Tibial nerve (tissue), 4 donors: ENCODE data around the gene NEDD4. TPM values are rescaled to one million over a fixed set of nuclear protein-coding genes. Genes with fewer than 3 reads are reported as not detected.

ENCODE experiments used
- DNase-seq, 2 donors: peaks; one replicate each; pipeline ENCODE4 v3.0.0-alpha.2; 2019; ENCODE audit warnings: low spot score in 2 of 2
- H3K27ac ChIP-seq, 4 donors: fragments of 200-600 bp; sonication (generic) in 3 of 4; one replicate each; pipeline ENCODE4 v1.5.1; 2017 to 2019; ENCODE audit warnings: mild to moderate bottlenecking in 1 of 4
- H3K27me3 ChIP-seq, 2 donors: fragments of 200-600 bp; sonication (generic) in 1 of 2; one replicate each; pipeline versions ENCODE4 v1.5.1 to v1.6.0; 2017 to 2019
- H3K36me3 ChIP-seq, 3 donors: fragments of 200-600 bp; sonication (generic); one replicate each; pipeline ENCODE4 v1.5.1; 2018 to 2019
- H3K4me1 ChIP-seq, 4 donors: fragments of 200-600 bp; sonication (generic) in 3 of 4; one replicate each; pipeline ENCODE4 v1.5.1; 2017 to 2019
- H3K4me3 ChIP-seq, 4 donors: fragments of 200-600 bp; sonication (generic) in 3 of 4; one replicate each; pipeline ENCODE4 v1.5.1; 2017 to 2019; ENCODE audit warnings: mild to moderate bottlenecking in 1 of 4, moderate library complexity in 1 of 4
- H3K9me3 ChIP-seq, 4 donors: fragments of 200-600 bp; sonication (generic) in 3 of 4; one replicate each; pipeline ENCODE4 v1.5.1; 2017 to 2019
- EP300 ChIP-seq, 2 donors: sonication (generic); formaldehyde crosslinking; IDR thresholded peaks; one replicate each; pipeline ENCODE4 v1.6.1; 2017; ENCODE audit warnings: antibody characterized with exemption in 2 of 2, mild to moderate bottlenecking in 1 of 2
- POLR2A ChIP-seq, 2 donors: fragments of 450-650 bp; IDR thresholded peaks; one replicate each; pipeline ENCODE4 v1.6.1; 2017; ENCODE audit warnings: antibody characterized with exemption in 2 of 2, mild to moderate bottlenecking in 2 of 2, moderate library complexity in 2 of 2
- WGBS, 2 donors: methylation state at CpG; one replicate each; pipeline ENCODE4 v1.1.5; 2018; 5-methylcytosine and 5-hydroxymethylcytosine counted together
- total RNA-seq, 4 donors: library from RNA; depleted of rRNA; stranded (reverse); fragments of >200 nt; gene quantifications; one replicate each; pipeline ENCODE4 v1.1.0, GENCODE V29; 2016
- TF ChIP-seq, protein P1 (sequence below), 5 experiments: fragments of 200-600 bp in 3 of 5; fragments of 450-650 bp in 2 of 5; sonication (generic) in 3 of 5; IDR thresholded peaks; one replicate each; pipeline ENCODE4 v1.5.1; 2016 to 2019; ENCODE audit warnings: antibody characterized with exemption in 5 of 5, mild to moderate bottlenecking in 3 of 5, moderate library complexity in 2 of 5

The NEDD4 gene
- total RNA-seq, 4 donors from 2014 or later = 8.4 to 12.9 (median 12.2) TPM

DNA sequence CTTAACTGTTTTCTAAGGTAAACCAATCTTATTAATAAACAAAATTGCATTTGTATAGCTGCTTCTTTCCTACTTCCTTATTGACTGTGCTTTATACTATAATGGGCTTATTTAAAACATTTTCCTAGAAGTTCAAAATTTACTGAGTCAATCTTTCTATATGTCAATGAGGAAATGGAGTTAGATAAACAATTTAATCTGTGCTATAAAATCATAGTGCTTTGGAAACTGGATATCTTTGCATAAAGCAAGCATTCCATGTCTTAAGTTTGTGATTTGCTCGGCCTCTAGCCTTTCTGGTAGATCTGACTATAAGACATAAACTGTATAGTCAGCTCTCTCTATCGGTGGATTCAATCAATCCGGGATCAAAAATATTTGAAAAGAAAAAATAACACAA lies 99.6 kb downstream of the NEDD4 start:
- WGBS, 2 donors = 78 to 81% methylated on average over 3 of the region's 3 CpGs
- H3K27ac ChIP-seq = no peak overlapping the region

DNA sequence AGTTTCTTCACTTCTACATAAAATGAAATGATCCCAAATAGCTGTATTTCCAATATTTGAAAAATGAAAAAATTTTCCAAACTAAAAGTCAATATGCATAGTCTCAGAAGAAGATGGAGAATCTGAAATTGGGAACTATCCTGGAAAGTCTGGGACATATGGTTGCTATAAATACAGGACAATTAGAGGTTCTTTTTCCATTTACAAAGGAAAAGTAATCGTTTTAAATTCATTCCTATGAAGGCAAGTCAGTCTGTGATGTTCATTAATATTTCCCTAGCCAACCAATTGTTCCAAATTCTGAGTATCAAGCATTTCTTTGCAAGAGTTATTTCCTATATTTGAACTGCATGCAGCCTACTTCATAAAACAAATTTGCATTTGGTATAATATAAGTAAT lies 102.2 kb downstream of the NEDD4 start:
- WGBS, 2 donors = 73 to 74% methylated on average over 1 of the region's 1 CpG
- DNase-seq = no peak
- TF ChIP-seq, protein P1, sequence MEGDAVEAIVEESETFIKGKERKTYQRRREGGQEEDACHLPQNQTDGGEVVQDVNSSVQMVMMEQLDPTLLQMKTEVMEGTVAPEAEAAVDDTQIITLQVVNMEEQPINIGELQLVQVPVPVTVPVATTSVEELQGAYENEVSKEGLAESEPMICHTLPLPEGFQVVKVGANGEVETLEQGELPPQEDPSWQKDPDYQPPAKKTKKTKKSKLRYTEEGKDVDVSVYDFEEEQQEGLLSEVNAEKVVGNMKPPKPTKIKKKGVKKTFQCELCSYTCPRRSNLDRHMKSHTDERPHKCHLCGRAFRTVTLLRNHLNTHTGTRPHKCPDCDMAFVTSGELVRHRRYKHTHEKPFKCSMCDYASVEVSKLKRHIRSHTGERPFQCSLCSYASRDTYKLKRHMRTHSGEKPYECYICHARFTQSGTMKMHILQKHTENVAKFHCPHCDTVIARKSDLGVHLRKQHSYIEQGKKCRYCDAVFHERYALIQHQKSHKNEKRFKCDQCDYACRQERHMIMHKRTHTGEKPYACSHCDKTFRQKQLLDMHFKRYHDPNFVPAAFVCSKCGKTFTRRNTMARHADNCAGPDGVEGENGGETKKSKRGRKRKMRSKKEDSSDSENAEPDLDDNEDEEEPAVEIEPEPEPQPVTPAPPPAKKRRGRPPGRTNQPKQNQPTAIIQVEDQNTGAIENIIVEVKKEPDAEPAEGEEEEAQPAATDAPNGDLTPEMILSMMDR (IDR thresholded peaks at IDR 0.05) = no peak
- TF ChIP-seq POLR2A (IDR thresholded peaks at IDR 0.05) (no peak), EP300 (IDR thresholded peaks at IDR 0.05) (no peak)
- Histone ChIP-seq H3K4me3 (no peak overlapping the region), H3K4me1 (peaks cover 0 to 4% (median 0%) of the 10 kb centered on the region in 4 donors), H3K27me3 (no peaks in the 10 kb centered on the region), H3K27ac (no peak overlapping the region), H3K36me3 (peaks cover 0 to 6% (median 0%) of the 10 kb centered on the region in 3 donors), H3K9me3 (peaks cover 0 to 30% (median 8%) of the 10 kb centered on the region in 4 donors)

More for the DNA sequence above, 99.6 kb downstream of the NEDD4 start:
- Histone ChIP-seq H3K4me1 (peaks cover 0 to 15% (median 2%) of the 10 kb centered on the region in 4 donors), H3K36me3 (peaks cover 0 to 2% (median 0%) of the 10 kb centered on the region in 3 donors), H3K9me3 (peaks cover 0 to 9% (median 0%) of the 10 kb centered on the region in 4 donors), H3K27me3 (no peaks in the 10 kb centered on the region), H3K4me3 (no peak overlapping the region)
- no peak for DNase-seq
- TF ChIP-seq, protein P1 (IDR thresholded peaks at IDR 0.05) = no peak
- TF ChIP-seq POLR2A (IDR thresholded peaks at IDR 0.05) = no peak
- TF ChIP-seq EP300 (IDR thresholded peaks at IDR 0.05) = no peak

DNA sequence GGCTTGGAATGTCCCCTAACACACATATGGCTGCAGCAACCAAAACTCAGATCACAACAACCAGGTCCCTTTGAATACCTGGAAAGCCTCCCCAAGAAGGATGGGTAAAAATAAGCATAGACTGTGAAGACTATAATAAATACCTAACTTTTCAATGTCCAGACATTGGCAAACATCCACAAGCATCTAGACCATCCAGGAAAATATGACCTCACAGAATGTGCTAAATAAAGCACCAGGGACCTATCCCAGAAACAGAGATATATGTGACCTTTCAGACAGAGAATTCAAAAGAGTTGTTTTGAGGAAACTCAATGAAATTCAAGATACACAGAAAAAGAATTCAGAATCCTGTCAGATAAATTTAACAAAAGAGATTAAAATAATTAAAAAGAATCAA lies 109.2 kb downstream of the NEDD4 start:
- Histone ChIP-seq H3K36me3 (peaks cover 0 to 18% (median 0%) of the 10 kb centered on the region in 3 donors), H3K4me1 (no peaks in the 10 kb centered on the region), H3K4me3 (no peak overlapping the region), H3K27me3 (no peaks in the 10 kb centered on the region), H3K9me3 (peaks cover 0 to 25% (median 9%) of the 10 kb centered on the region in 4 donors), H3K27ac (no peak overlapping the region)
- DNase-seq = no peak
- TF ChIP-seq, protein P1 (IDR thresholded peaks at IDR 0.05) = no peak
- no peak for TF ChIP-seq EP300 (IDR thresholded peaks at IDR 0.05)
- TF ChIP-seq POLR2A (IDR thresholded peaks at IDR 0.05) = no peak

DNA sequence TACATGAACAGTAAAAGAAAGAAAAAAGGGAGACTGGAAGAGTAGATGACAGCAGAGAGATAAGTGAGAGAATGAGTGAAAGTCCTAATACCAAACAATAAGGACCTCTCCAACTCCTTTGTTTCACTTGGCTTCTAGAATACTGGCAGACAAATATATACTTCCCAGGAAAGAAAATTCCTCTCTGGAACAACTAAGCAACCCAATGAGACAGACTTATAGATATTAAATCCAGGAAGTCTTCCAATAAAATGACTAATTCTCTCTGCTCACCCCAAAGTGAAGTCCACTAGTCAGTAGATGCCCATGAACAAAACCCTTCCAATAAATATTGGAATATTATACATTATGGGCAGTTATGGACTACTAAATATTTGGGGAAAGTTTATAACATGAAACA lies 114.2 kb downstream of the NEDD4 start:
- H3K27ac ChIP-seq = no peak overlapping the region
- H3K4me3 ChIP-seq = no peak overlapping the region
- no peaks in the 10 kb centered on the region for H3K4me1 ChIP-seq
- no peak for DNase-seq
- H3K36me3 ChIP-seq = peaks cover 0 to 12% (median 0%) of the 10 kb centered on the region in 3 donors
- no peaks in the 10 kb centered on the region for H3K9me3 ChIP-seq
- H3K27me3 ChIP-seq = no peaks in the 10 kb centered on the region
- TF ChIP-seq, protein P1 (IDR thresholded peaks at IDR 0.05) = no peak
- TF ChIP-seq POLR2A (IDR thresholded peaks at IDR 0.05) (no peak), EP300 (IDR thresholded peaks at IDR 0.05) (no peak)

DNA sequence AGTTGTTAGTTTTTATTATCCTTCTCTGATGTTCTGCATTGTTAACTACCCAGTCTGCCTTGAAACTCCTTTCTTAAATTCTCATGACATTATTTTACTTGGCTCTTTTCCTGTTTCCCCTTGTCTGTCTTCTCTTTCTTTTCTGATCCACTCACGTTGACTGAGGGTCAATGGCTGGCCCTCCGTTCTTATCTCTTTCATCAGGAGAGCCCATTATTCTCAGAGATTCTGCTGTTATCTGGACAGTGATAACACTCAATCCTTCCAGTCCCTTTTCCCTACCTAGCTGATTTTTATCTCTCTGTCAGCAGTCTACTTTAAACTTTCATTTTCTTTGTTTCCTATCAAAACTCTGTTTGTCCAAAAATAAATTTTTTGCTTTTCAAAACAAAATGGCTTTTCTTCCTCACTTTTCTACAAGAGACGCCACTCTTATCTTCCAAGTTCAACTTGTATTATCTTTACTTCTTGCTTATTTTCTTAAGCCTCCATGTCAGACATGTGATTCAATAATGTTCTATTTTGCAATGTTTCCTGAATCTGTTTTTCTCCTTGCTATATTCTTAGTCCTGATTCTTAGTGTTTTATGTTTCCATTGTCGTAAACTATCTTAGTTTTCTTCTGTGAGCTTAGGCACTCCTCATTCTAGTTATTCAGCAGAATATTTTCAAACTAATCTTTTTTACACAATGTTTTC lies 120.2 kb downstream of the NEDD4 start:
- Histone ChIP-seq H3K4me3 (no peak overlapping the region), H3K4me1 (peaks cover 0 to 6% (median 0%) of the 10 kb centered on the region in 4 donors), H3K27me3 (no peaks in the 10 kb centered on the region), H3K36me3 (no peaks in the 10 kb centered on the region), H3K27ac (no peak overlapping the region), H3K9me3 (no peaks in the 10 kb centered on the region)
- TF ChIP-seq EP300 (IDR thresholded peaks at IDR 0.05) (no peak), POLR2A (IDR thresholded peaks at IDR 0.05) (no peak)
- TF ChIP-seq, protein P1 (IDR thresholded peaks at IDR 0.05) = no peak
- 57 to 58% methylated on average over 4 of the region's 4 CpGs for WGBS, 2 donors
- no peak for DNase-seq
